ENCODE measurements around the gene AGO4.
"Not testable (repeated sequence)": the region's sequence is repeated elsewhere in the genome, so short reads cannot be mapped to it uniquely, and the experiment has no call there.

Gene AGO4

GRCh38 chr1:35807614-35808449, at the start of gene AGO4:
Gene AGO4, plus strand, starts transcription at chr1:35808016. Its CDS starts 401 bp downstream, at chr1:35808417.
- peak; percentile 59 for DNase-seq (ENCODE audit: low read depth)

GRCh38 chr1:35762141-35762540, 45.7 kb upstream of the AGO4 start:
- DNase-seq (ENCODE audit: low read depth), result no peak

DNA sequence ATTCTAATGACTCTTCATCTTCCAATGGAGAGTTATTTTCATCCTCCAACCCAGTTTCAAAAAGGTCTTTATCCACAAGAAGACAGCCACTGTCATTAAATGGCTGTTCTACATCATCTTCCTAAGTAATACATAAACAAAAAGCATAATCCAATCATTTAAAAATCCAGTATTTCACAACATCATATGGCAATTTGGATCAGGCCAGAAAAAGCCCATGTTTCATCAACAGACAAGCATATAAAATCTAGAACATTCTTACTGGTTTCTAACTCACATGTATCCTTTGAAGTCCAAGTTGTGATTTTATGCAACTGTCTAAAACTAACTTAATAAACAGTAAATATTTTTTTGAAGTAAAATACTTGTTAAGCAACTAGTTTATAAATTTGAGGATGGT, 44.6 kb upstream of the AGO4 start:
- DNase-seq (ENCODE audit: low read depth), result no peak

DNA sequence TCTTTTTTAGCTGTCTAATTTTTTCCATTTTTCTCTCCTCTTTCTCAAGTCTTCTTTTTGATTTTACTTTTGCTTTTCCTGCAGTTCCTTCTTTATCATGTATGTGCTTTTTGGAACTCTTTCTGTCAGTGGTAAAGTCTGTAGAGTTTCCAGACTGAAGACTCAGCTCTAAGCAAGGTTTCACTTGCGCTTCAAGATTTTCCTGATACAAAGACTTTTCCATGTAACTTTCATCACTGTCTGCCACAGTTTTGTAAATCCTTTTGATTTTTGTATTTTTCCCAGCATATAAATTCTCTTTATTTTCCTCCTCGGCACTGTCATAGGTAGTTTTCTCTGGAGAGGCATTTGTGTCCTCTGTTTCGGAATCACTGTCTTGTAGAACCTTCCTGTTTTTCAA, 43.5 kb upstream of the AGO4 start:
- DNase-seq (ENCODE audit: low read depth), result no peak

DNA sequence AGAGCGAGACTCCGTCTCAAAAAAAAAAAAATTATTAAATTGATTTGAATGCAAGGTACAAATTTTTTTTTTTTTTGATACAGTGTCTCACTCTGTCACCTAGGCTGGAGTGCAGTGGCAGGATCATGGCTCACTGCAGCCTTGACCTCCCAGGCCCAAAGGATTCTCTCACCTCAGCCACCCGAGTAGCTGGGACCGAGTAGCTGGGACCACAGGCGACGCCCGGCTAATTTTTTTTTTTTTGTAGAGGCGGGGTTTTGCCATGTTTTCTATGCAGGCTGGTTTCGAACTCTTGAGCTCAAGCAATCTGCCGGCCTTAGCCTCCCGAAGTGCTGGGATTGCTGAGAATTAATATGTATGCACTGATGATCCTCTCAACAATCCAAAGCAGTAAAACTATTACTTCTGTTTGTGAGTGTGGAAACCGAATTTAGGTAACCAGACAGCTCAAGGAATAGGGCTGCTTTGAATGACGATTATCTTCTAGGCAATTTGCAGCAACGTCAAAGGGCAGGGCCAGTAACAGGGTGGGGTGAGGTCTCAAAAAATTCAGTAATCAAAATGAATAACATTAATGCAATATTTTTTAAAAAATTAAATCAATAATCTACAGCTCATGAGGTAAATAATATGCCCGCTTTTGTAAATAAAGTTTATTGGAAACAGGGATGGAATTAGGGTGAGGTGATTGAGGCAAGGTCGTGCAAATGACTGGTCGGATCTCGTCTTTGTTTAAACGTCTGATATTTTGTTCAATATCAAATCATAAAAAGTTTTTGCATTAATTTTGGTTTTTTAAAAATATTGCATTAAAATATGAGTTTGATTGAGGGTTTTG, 39.2 kb upstream of the AGO4 start:
- DNase-seq (ENCODE audit: low read depth), result peak; percentile 22

- DNase-seq (ENCODE audit: low read depth), result peak; percentile 90
Measured at GRCh38 chr1:35769188-35769758, 38.5 kb upstream of the AGO4 start.

DNA sequence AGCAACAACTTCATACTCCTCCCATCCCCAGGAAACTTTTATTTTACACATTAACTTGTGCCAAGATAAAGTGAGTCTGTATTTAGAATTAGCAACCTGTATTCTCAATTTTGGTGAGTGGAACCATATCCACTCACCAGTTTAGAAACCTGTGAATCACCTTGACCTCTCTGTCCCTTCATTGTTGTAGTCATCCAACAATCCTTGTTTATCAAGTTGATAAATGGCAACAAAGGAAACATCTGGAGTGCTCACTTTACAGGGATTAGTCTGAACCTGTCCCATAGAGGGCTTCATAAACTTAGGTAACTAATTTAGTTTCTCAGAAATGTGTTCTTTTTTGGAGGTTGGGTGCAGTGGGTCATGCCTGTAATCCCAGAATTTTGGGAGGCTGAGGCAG, 34.1 kb upstream of the AGO4 start:
- DNase-seq (ENCODE audit: low read depth), result no peak

- not testable (repeated sequence) for DNase-seq (ENCODE audit: low read depth)
Measured at GRCh38 chr1:35776172-35776571, 31.6 kb upstream of the AGO4 start.

DNA sequence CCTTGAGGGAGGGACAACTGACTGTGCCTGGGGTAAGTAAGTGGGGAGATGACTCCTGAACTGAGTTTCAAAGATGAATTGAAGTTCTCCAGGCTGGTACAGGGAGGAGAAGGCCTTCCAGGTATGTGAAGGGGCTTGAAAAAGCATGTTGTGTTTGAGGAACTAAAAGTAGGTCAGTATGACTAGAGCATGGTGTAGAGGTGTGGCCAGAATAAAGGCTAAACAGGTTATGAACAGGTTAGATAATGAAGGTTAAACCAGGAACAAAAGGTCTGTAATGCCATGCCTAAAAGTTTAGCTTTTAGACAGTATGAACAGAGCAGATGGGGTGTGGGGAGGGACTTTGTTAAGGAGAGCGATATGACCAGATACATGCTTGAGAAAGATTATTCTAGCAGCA, 30.7 kb upstream of the AGO4 start:
- DNase-seq (ENCODE audit: low read depth), result no peak

- DNase-seq (ENCODE audit: low read depth), result no peak
Measured at GRCh38 chr1:35783055-35783583, 24.7 kb upstream of the AGO4 start.

DNA sequence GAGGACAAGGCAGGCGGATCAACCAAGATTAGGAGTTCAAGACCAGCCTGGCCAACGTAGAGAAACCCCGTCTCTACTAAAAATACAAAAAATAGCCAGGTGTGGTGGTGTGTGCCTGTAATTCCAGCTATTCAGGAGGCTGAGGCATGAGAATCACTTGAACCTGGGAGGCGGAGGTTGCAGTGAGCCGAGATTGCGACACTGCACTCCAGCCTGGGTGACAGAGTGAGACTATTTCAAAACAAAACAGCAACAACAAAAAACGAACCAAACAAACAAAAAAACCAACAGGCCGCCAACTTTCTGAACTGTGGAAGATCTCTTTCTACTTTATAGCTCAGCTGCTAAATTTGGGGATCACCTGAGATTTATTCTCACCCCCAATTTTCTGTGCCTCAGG, 23.5 kb upstream of the AGO4 start:
- not testable (repeated sequence) for DNase-seq (ENCODE audit: low read depth)

DNA sequence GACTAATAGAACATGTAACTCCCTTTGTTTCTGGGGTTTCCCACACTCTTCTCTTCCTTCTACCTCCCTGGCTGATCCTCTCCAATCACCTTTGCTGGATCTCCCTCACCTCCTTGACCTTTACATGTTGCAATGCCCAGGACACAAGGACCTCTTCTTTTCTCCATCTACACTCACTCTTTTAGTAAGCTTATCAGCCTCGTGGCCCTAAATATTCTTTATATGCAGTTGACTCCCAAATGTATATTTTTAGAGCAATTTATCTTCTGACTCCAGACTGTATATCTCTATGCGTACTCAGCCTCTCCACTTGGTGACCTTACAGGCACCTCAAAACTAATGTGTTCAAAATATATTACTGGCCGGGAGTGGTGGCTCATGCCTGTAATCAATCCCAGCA, 19.7 kb upstream of the AGO4 start:
- no peak for DNase-seq (ENCODE audit: low read depth)

DNA sequence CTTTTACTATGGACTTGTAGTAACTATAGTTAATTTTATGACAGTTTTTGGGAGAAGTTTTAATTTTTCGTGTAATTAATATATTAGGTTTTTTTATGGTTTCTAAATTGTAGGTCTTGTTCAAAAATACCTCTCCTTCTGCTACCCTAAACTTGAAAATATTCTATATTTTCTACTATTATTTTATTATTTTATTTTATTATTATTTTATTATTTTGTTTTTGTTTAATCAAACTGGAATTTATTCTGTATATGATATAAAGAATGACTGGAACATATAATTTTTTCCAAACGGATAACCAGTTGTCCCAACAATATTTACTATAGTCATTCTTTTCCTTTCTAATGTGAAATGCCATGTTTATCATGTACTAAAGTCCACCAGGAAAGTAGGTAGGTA, 17.1 kb upstream of the AGO4 start:
- no peak for DNase-seq (ENCODE audit: low read depth)

DNA sequence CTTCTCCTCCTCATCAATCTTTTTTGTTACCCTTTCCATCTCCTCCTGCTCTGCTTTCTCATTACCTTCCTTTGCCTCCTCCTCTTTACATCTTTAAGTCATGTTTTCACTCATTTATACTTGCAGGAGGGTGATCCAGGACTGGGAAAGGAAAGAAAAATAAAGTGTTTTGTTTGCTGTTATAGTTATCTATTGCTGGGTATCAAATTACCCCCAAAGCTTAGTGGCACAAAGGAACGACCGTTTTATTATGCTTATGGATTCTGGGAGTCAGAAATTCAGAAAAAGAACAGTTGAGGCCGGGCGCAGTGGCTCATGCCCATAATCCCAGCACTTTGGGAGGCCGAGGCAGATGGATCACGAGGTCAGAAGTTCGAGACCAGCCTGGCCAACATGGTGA, 12.5 kb upstream of the AGO4 start:
- no peak for DNase-seq (ENCODE audit: low read depth)

DNA sequence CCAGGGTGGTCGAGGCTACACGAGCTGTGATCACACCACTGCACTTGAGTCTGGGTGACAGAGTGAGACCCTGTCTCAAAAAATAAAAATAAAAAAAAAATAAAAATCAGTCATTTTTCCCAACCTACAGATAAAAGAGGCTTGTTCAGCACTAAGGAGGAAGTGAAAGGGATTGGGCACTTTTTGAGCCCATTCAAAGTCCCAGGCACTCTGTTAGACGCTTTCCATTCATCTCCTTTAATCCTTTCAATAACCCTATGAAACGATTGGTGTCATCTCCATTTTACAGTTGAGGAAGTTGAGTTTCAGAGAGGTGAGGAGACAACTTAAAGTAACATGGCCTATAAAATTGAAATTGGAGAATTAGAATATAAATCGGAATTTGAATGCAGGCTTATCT, 10.4 kb upstream of the AGO4 start:
- DNase-seq (ENCODE audit: low read depth), result no peak

DNA sequence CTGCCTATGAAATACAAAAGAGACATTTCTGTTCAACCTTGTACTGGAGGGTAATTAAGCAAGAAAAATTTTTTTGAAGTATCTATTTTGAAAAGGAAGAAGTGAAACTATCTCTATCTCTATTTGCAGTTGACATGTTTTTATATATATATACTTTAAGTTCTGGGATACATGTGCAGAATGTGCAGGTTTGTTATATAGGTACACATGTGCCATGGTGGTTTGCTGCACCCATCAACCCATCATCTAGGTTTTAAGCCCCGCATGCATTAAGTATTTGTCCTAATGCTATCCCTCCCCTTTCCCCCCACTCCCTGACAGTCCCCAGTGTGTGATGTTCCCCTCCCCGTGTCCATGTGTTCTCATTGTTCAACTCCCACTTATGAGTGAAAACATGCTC, 9.8 kb upstream of the AGO4 start:
- DNase-seq (ENCODE audit: low read depth), result not testable (repeated sequence)

DNA sequence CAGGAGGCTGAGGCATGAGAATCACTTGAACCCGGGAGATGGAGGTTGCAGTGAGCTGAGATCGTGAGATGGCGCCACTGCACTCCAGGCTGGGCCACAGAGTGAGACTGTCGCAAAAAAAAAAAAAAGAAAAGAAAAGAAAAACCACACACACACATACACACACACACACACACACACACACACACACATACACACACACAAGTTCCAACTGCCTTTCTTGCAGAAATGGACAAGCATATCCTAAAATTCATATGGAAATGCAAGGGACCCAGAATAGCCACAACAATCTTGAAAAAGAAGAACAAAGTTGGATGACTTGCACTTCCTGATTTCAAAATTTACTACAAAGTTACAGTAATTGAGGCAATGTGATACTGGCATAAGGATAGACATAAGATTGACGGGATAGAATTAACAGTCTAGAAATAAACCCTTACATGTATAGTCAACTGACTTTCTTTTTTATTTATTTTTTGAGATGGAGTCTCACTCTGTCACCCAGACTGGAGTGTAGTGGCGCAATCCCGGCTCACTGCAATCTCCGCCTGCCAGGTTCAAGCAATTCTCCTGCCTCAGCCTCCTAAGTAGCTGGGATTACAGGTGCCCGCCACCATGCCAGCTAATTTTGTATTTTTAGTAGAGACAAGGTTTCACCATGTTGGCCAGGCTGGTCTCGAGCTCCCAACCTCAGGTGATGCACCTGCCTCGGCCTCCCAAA, 7.5 kb upstream of the AGO4 start:
- DNase-seq (ENCODE audit: low read depth), result not testable (repeated sequence)

- DNase-seq (ENCODE audit: low read depth), result peak; percentile 47
Measured at GRCh38 chr1:35808450-35809113, 766 bp downstream of the AGO4 start.

DNA sequence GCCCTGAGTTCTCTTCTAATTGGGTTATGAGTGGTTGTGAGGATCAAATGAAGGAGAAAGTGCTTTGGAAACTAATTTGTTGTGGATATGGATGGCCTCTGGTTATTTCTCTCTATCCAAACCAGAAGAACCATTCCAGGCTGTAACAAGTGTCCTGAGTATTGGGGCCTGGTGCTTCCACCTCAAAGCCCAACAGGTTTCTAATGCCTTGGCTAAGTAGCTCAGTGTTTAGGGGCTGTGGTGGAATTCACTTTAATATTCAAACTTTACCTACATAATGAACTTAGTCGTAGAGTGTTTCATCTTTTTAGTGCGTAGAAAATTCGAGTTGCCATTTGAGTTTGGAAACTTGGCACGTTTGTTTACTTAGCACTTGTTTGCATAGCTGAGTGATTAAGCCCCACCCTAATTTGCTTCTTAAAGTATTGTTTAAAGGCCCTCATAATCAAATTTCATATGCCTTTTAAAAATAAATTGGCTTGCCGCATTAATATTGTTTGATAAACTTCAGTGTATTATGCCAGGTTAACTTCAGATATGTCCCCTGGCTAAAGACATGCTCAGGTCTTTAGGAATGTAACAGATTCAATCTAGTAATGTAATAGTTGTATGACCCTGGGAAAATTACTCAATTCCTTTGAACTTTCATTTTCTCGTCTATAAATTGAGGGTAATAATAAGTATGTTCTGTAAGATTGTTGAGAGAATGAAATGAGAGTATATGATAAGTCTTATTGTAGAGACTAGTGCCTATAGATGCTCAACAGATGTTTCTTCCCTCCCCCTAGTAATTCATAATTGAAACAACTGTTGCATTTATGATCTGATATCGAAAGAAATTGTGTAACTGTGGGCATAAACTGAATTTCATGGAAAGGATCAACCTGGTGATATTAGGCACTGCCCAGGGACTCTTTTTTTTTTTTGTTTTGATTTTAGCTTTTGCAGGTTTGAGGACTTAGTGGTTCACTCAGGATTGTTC, 1.6 kb downstream of the AGO4 start:
- DNase-seq (ENCODE audit: low read depth), result peak; percentile 3
